Activated CD8-positive, alpha-beta T cell treated with anti-CD3 and anti-CD28 coated beads, Interleukin-2, amount 10 ng/mL, durations not matched to agents 7 days and 5 days (primary cell): ENCODE measurements around the gene STIM1. TPM values are rescaled to one million over a fixed set of nuclear protein-coding genes. Genes with fewer than 3 reads are reported as not detected.
"Not testable (repeated sequence)": the region's sequence is repeated elsewhere in the genome, so short reads cannot be mapped to it uniquely, and the experiment has no call there.

Experiments used
- ATAC-seq: fragments of 150-1000 bp; cut with Tn5 transposase; one replicate; pipeline ENCODE4 v1.10.0; 2021; ENCODE audit warnings: moderate library complexity
- CTCF ChIA-PET: fragments of 350-600 bp; sonication (Branson Sonifier 250); formaldehyde crosslinking; loops from one replicate; lab custom pipeline; 2021; ENCODE audit warnings: antibody characterized with exemption; lab: Charles Lee
- POLR2A ChIA-PET: fragments of 350-600 bp; sonication (Branson Sonifier 250); formaldehyde crosslinking; loops from one replicate; lab custom pipeline; 2021; ENCODE audit warnings: antibody characterized with exemption; lab: Charles Lee
- DNase-seq: peaks from one replicate; pipeline ENCODE4 v3.0.0-alpha.2; 2020
- H3K27ac Mint-ChIP-seq: one replicate; pipeline ENCODE4 v1.8.0; 2021; ENCODE audit warnings: mild to moderate bottlenecking, mixed read lengths
- H3K27me3 Mint-ChIP-seq: one replicate; pipeline ENCODE4 v1.8.0; 2021; ENCODE audit warnings: low read depth, mixed read lengths
- H3K36me3 Mint-ChIP-seq: one replicate; pipeline ENCODE4 v1.8.0; 2021; ENCODE audit warnings: low read depth, mixed read lengths
- H3K4me1 Mint-ChIP-seq: one replicate; pipeline ENCODE4 v1.8.0; 2021; ENCODE audit warnings: low read depth, mixed read lengths
- H3K4me3 Mint-ChIP-seq: one replicate; pipeline ENCODE4 v1.8.0; 2021; ENCODE audit warnings: mild to moderate bottlenecking, mixed read lengths
- H3K9me3 Mint-ChIP-seq: one replicate; pipeline ENCODE4 v1.8.0; 2022; ENCODE audit warnings: mixed read lengths; ENCODE audit not compliant: insufficient read depth
- total RNA-seq, 2 experiments: library from RNA; stranded (reverse); gene quantifications; one replicate each; pipeline ENCODE4 v1.2.3, GENCODE V29; 2021

STIM1 gene
- total RNA-seq, 2 experiments from 2014 or later: 97.3 to 104 TPM

- POLR2A ChIA-PET: interaction anchor here (1.1 kb wide), 1 partner anchor 135 kb away, joined by 3 read pairs; the partner anchor contains the start of gene STIM1
Measured at GRCh38 chr11:3990406-3990805, 134.9 kb downstream of the STIM1 start.

DNA sequence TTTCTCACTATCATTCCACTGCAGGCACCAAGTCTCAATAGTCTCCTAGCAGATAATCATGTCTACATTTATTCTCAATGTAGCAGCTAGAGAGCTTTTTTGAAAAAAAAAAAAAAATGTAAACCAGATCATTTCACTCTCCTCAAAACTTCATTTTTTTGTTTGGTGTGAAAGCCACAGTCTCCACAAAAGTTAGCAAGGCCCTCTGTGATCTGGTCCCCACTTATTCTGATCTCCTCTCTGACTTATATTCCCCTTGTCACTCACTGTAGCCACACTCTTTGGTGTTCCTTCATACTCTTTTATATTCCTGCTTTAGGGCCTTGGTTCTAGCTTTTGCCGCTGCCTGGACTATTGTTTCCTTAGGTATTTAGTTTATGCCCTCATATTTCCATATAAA is 137.5 kb downstream of the STIM1 start:
- H3K4me3 Mint-ChIP-seq: no peak overlapping the region
- ChIA-PET CTCF (interaction anchor here (1.2 to 1.4 kb wide), 3 partner anchors 80 to 151 kb away, joined by 3 to 4 read pairs (median 4); no protein-coding TSS in a partner anchor), POLR2A (interaction anchor here (0.6 kb wide), 1 partner anchor 45 kb away, joined by 3 read pairs; no protein-coding TSS in a partner anchor)
- ATAC-seq (no peak), DNase-seq (no peak)
- H3K36me3 Mint-ChIP-seq: peaks cover 65% of the 10 kb centered on the region
- peaks cover 60% of the 10 kb centered on the region for H3K4me1 Mint-ChIP-seq
- no peaks in the 10 kb centered on the region for H3K27me3 Mint-ChIP-seq
- H3K27ac Mint-ChIP-seq: no peak overlapping the region
- peaks cover 17% of the 10 kb centered on the region for H3K9me3 Mint-ChIP-seq

More at GRCh38 chr11:3990406-3990805, 134.9 kb downstream of the STIM1 start:
- DNase-seq (no peak), ATAC-seq (no peak)
- H3K27ac Mint-ChIP-seq: peak overlapping the region; percentile 82
- peaks cover 17% of the 10 kb centered on the region for H3K9me3 Mint-ChIP-seq
- peaks cover 58% of the 10 kb centered on the region for H3K36me3 Mint-ChIP-seq
- no peaks in the 10 kb centered on the region for H3K27me3 Mint-ChIP-seq
- H3K4me1 Mint-ChIP-seq: peaks cover 70% of the 10 kb centered on the region
- CTCF ChIA-PET: interaction anchor here (1.4 to 4.2 kb wide), 3 partner anchors 82 to 141 kb away, joined by 5 to 20 read pairs (median 13); partner anchors contain the start of gene STIM1
- H3K4me3 Mint-ChIP-seq: peak overlapping the region; percentile 44

DNA sequence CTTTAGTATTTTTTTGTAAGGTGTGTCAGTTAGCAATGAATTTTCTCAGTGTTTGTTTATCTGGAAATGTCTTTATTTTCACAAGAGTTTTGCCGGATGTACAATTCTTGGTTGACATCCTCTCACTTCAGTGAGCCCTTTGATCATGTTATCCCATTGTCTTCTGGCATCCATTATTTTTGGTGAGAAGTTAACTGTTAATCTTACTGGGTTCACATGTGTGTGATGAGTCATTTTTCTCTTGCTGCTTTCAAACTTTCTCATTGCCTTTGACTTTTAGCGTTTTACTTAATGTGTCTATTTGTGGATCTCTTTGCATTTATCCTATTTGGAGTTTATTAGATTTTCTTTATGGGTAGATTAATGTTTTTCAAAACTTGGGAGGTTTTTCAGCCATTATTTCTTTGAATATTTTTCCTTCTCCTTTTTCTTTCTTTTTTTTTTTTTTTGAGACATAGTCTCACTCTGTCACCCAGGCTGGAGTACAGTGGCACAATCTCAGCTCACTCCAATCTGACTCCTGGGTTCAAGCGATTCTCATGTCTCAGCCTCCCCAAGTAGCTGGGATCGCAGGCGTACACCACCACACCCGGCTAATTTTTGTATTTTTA is 138.7 kb downstream of the STIM1 start:
- ChIA-PET CTCF (interaction anchor here (1.4 kb wide), 1 partner anchor 79 kb away, joined by 4 read pairs; no protein-coding TSS in a partner anchor), POLR2A (no interaction called here)
- H3K4me3 Mint-ChIP-seq: no peak overlapping the region
- H3K27me3 Mint-ChIP-seq: no peaks in the 10 kb centered on the region
- ATAC-seq: no peak
- no peak for DNase-seq
- H3K4me1 Mint-ChIP-seq: peaks cover 50% of the 10 kb centered on the region
- H3K9me3 Mint-ChIP-seq: peaks cover 17% of the 10 kb centered on the region
- H3K36me3 Mint-ChIP-seq: peaks cover 67% of the 10 kb centered on the region
- no peak overlapping the region for H3K27ac Mint-ChIP-seq

DNA sequence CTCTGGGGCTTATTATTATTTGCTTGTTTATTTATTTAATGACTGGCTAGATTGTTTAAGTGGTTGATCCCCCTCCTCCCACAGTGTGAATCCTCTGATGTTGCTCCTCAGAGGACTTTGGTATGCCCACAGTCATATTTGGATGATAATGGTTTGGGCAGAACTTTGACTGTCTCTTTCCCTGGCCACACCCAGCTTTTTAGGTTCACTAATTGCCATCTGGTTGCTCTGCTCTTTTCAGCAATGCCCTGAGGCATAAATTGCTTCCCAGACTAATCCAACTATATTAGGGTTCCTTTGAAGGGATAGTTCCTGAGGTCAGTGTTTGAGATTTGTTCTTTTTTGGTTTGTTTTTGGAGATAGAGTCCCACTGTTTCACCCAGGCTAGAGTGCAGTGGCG is 139.8 kb downstream of the STIM1 start:
- DNase-seq: no peak
- Mint-ChIP-seq H3K27me3 (no peaks in the 10 kb centered on the region), H3K4me1 (peaks cover 39% of the 10 kb centered on the region), H3K27ac (no peak overlapping the region), H3K4me3 (no peak overlapping the region), H3K9me3 (peaks cover 17% of the 10 kb centered on the region), H3K36me3 (peaks cover 65% of the 10 kb centered on the region)
- ChIA-PET CTCF (no interaction called here), POLR2A (no interaction called here)
- ATAC-seq: no peak

- Mint-ChIP-seq H3K4me3 (no peak overlapping the region), H3K36me3 (peaks cover 62% of the 10 kb centered on the region), H3K4me1 (peaks cover 33% of the 10 kb centered on the region), H3K27ac (no peak overlapping the region), H3K9me3 (peaks cover 17% of the 10 kb centered on the region), H3K27me3 (no peaks in the 10 kb centered on the region)
- DNase-seq: no peak
- ChIA-PET CTCF (interaction anchor here (0.8 to 1.5 kb wide), 4 partner anchors 62 to 148 kb away, joined by 3 to 6 read pairs (median 4); partner anchors contain the start of gene STIM1), POLR2A (no interaction called here)
- no peak for ATAC-seq
Measured at GRCh38 chr11:3995949-3996554, 140.6 kb downstream of the STIM1 start.

GRCh38 chr11:3996651-3997050 is 141.2 kb downstream of the STIM1 start:
- no peaks in the 10 kb centered on the region for H3K27me3 Mint-ChIP-seq
- peaks cover 29% of the 10 kb centered on the region for H3K4me1 Mint-ChIP-seq
- H3K4me3 Mint-ChIP-seq: no peak overlapping the region
- H3K27ac Mint-ChIP-seq: no peak overlapping the region
- ChIA-PET CTCF (interaction anchor here (0.8 to 1.5 kb wide), 4 partner anchors 62 to 149 kb away, joined by 3 to 6 read pairs (median 4); partner anchors contain the start of gene STIM1), POLR2A (interaction anchor here (0.7 kb wide), 1 partner anchor 124 kb away, joined by 3 read pairs; no protein-coding TSS in a partner anchor)
- DNase-seq (no peak), ATAC-seq (no peak)
- peaks cover 17% of the 10 kb centered on the region for H3K9me3 Mint-ChIP-seq
- H3K36me3 Mint-ChIP-seq: peaks cover 62% of the 10 kb centered on the region

DNA sequence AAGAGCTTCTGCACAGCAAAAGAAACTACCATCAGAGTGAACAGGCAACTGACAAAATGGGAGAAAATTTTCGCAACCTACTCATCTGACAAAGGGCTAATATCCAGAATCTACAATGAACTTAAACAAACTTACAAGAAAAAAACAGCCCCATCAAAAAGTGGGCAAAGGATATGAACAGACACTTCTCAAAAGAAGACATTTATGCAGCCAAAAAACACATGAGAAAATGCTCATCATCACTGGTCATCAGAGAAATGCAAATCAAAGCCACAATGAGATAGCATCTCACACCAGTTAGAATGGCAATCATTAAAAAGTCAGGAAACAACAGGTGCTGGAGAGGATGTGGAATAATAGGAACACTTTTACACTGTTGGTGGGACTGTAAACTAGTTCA is 149.3 kb downstream of the STIM1 start:
- H3K4me3 Mint-ChIP-seq, POLR2A ChIA-PET, ATAC-seq, H3K9me3 Mint-ChIP-seq, H3K27me3 Mint-ChIP-seq, CTCF ChIA-PET, DNase-seq, H3K27ac Mint-ChIP-seq: not testable (repeated sequence)
- Mint-ChIP-seq H3K36me3 (peaks cover 12% of the 10 kb centered on the region), H3K4me1 (peaks cover 19% of the 10 kb centered on the region)

- peak overlapping the region; percentile 1 for H3K27ac Mint-ChIP-seq
- ATAC-seq (no peak), DNase-seq (no peak)
- POLR2A ChIA-PET: no interaction called here
- H3K4me3 Mint-ChIP-seq: no peak overlapping the region
- CTCF ChIA-PET: interaction anchor here (0.8 to 1.8 kb wide), 4 partner anchors 9 to 152 kb away, joined by 3 to 7 read pairs (median 4); partner anchors contain the start of gene STIM1
- H3K27me3 Mint-ChIP-seq: no peaks in the 10 kb centered on the region
- H3K36me3 Mint-ChIP-seq: peaks cover 21% of the 10 kb centered on the region
- H3K9me3 Mint-ChIP-seq: no peaks in the 10 kb centered on the region
- peaks cover 19% of the 10 kb centered on the region for H3K4me1 Mint-ChIP-seq
Measured at GRCh38 chr11:4006946-4007680, 151.6 kb downstream of the STIM1 start.

GRCh38 chr11:4008116-4008515 is 152.7 kb downstream of the STIM1 start:
- H3K27ac Mint-ChIP-seq: no peak overlapping the region
- no peaks in the 10 kb centered on the region for H3K9me3 Mint-ChIP-seq
- CTCF ChIA-PET: interaction anchor here (1.3 kb wide), 1 partner anchor 24 kb away, joined by 3 read pairs; no protein-coding TSS in a partner anchor
- H3K27me3 Mint-ChIP-seq: no peaks in the 10 kb centered on the region
- H3K4me3 Mint-ChIP-seq: no peak overlapping the region
- DNase-seq (no peak), ATAC-seq (no peak)
- POLR2A ChIA-PET: no interaction called here
- peaks cover 18% of the 10 kb centered on the region for H3K4me1 Mint-ChIP-seq
- peaks cover 26% of the 10 kb centered on the region for H3K36me3 Mint-ChIP-seq

DNA sequence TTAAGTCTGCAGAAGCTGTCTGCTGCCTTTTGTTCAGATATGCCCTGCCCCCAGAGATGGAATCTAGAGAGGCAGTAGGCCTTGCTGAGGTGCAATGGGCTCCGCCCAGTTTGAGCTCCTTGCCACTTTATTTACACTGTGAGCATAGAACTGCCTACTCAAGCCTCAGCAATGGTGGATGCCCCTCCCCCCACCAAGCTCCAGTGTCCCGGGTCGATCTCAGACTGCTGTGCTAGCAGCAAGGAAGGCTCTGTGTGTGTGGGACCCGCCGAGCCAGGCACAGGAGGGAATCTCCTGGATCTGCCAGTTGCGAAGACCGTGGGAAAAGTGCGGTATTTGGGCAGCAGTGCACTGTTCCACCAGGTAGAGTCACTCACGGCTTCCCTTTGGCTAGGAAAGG is 161.1 kb downstream of the STIM1 start:
- peaks cover 26% of the 10 kb centered on the region for H3K4me1 Mint-ChIP-seq
- POLR2A ChIA-PET, H3K27ac Mint-ChIP-seq, H3K4me3 Mint-ChIP-seq, H3K9me3 Mint-ChIP-seq, H3K27me3 Mint-ChIP-seq, DNase-seq, ATAC-seq: not testable (repeated sequence)
- CTCF ChIA-PET: interaction anchor here (1.6 kb wide), 1 partner anchor 9 kb away, joined by 4 read pairs; no protein-coding TSS in a partner anchor
- peaks cover 51% of the 10 kb centered on the region for H3K36me3 Mint-ChIP-seq

- ATAC-seq (no peak), DNase-seq (no peak)
- H3K27ac Mint-ChIP-seq: no peak overlapping the region
- no peaks in the 10 kb centered on the region for H3K9me3 Mint-ChIP-seq
- no peaks in the 10 kb centered on the region for H3K27me3 Mint-ChIP-seq
- peaks cover 51% of the 10 kb centered on the region for H3K36me3 Mint-ChIP-seq
- POLR2A ChIA-PET: no interaction called here
- H3K4me1 Mint-ChIP-seq: peaks cover 26% of the 10 kb centered on the region
- CTCF ChIA-PET: interaction anchor here (1.0 to 1.6 kb wide), 2 partner anchors 9 to 162 kb away, joined by 4 read pairs; no protein-coding TSS in a partner anchor
- no peak overlapping the region for H3K4me3 Mint-ChIP-seq
Measured at GRCh38 chr11:4017129-4017528, 161.7 kb downstream of the STIM1 start.
